Activated T-helper 1 cell treated with anti-CD3 and anti-CD28 coated beads, Interleukin-12 subunit alpha, Interleukin-12 subunit beta, Interleukin-2, Interleukin-4 antibody, amounts not matched to agents 30 ng/mL and 10 ng/mL and 1 ng/mL, durations not matched to agents 14 hours and 24 hours and 36 hours (primary cell): ENCODE measurements around the gene TAF4. TPM values are rescaled to one million over a fixed set of nuclear protein-coding genes. Genes with fewer than 3 reads are reported as not detected.
"Not testable (repeated sequence)": the region's sequence is repeated elsewhere in the genome, so short reads cannot be mapped to it uniquely, and the experiment has no call there.

Experiments
- DNase-seq: peaks from one replicate; pipeline ENCODE4 v3.0.0; 2021; ENCODE audit warnings: low spot score
- H3K27ac Mint-ChIP-seq: one replicate; pipeline ENCODE4 v1.8.0; 2021; ENCODE audit warnings: mild to moderate bottlenecking, mixed read lengths
- H3K27me3 Mint-ChIP-seq: one replicate; pipeline ENCODE4 v1.8.0; 2022; ENCODE audit warnings: mild to moderate bottlenecking, moderate library complexity, mixed read lengths; ENCODE audit not compliant: insufficient read depth
- H3K36me3 Mint-ChIP-seq: one replicate; pipeline ENCODE4 v1.8.0; 2021; ENCODE audit warnings: low read depth, mixed read lengths
- H3K4me1 Mint-ChIP-seq: one replicate; pipeline ENCODE4 v1.8.0; 2021; ENCODE audit warnings: low read depth, mixed read lengths
- H3K4me3 Mint-ChIP-seq: one replicate; pipeline ENCODE4 v1.8.0; 2021; ENCODE audit warnings: mild to moderate bottlenecking, moderate library complexity, mixed read lengths
- H3K9me3 Mint-ChIP-seq: one replicate; pipeline ENCODE4 v1.8.0; 2021; ENCODE audit warnings: mixed read lengths
- intact Hi-C: fragments of 100-400 bp; cut with micrococcal nuclease; formaldehyde crosslinking; loops from one replicate; pipeline ENCODE4 v1.15.1; 2024
- total RNA-seq: library from RNA; stranded (reverse); gene quantifications from 2 replicates; pipeline ENCODE4 v1.2.3, GENCODE V29; 2022

Gene TAF4
- total RNA-seq, 1 donor from 2014 or later, result 28.3 TPM

GRCh38 chr20:62060631-62061541, 4.8 kb downstream of the TAF4 start:
- no peak overlapping the region for H3K27ac Mint-ChIP-seq
- no peak for DNase-seq
- no peaks in the 10 kb centered on the region for H3K27me3 Mint-ChIP-seq
- intact Hi-C loops, result loop anchor here (10.0 kb wide), 2 partner anchors 734 to 864 kb away; partner anchors contain the start of genes DIDO1 and MRGBP
- peaks cover 5% of the 10 kb centered on the region for H3K36me3 Mint-ChIP-seq
- no peaks in the 10 kb centered on the region for H3K9me3 Mint-ChIP-seq
- peaks cover 28% of the 10 kb centered on the region for H3K4me1 Mint-ChIP-seq
- no peak overlapping the region for H3K4me3 Mint-ChIP-seq

- Mint-ChIP-seq H3K36me3 (peaks cover 5% of the 10 kb centered on the region), H3K4me1 (peaks cover 28% of the 10 kb centered on the region), H3K4me3 (no peak overlapping the region), H3K27ac (no peak overlapping the region), H3K9me3 (no peaks in the 10 kb centered on the region), H3K27me3 (no peaks in the 10 kb centered on the region)
- DNase-seq, result no peak
- intact Hi-C loops, result loop anchor here (10.0 kb wide), 2 partner anchors 735 to 865 kb away; partner anchors contain the start of genes DIDO1 and MRGBP
Measured at GRCh38 chr20:62059920-62060630, 5.6 kb downstream of the TAF4 start.

- Mint-ChIP-seq H3K4me3 (no peak overlapping the region), H3K27ac (no peak overlapping the region), H3K27me3 (no peaks in the 10 kb centered on the region), H3K9me3 (no peaks in the 10 kb centered on the region), H3K4me1 (peaks cover 28% of the 10 kb centered on the region), H3K36me3 (peaks cover 9% of the 10 kb centered on the region)
- intact Hi-C loops, result no loop called here
- no peak for DNase-seq
Measured at GRCh38 chr20:62059401-62059800, 6.3 kb downstream of the TAF4 start.

GRCh38 chr20:62058941-62059340, 6.7 kb downstream of the TAF4 start:
- Mint-ChIP-seq H3K4me1 (peaks cover 28% of the 10 kb centered on the region), H3K27me3 (no peaks in the 10 kb centered on the region), H3K4me3 (no peak overlapping the region), H3K9me3 (no peaks in the 10 kb centered on the region), H3K27ac (no peak overlapping the region), H3K36me3 (peaks cover 10% of the 10 kb centered on the region)
- no peak for DNase-seq
- intact Hi-C loops, result no loop called here

- intact Hi-C loops, result no loop called here
- Mint-ChIP-seq H3K36me3 (peaks cover 5% of the 10 kb centered on the region), H3K9me3 (no peaks in the 10 kb centered on the region), H3K27me3 (no peaks in the 10 kb centered on the region), H3K4me1 (peaks cover 21% of the 10 kb centered on the region), H3K27ac (no peak overlapping the region), H3K4me3 (no peak overlapping the region)
- no peak for DNase-seq
Measured at GRCh38 chr20:62056975-62057374, 8.7 kb downstream of the TAF4 start.

GRCh38 chr20:62056377-62056776, 9.3 kb downstream of the TAF4 start:
- intact Hi-C loops, result no loop called here

GRCh38 chr20:62055862-62056115, 9.9 kb downstream of the TAF4 start:
- H3K27ac Mint-ChIP-seq, H3K9me3 Mint-ChIP-seq, intact Hi-C loops, H3K27me3 Mint-ChIP-seq, H3K4me3 Mint-ChIP-seq, H3K36me3 Mint-ChIP-seq, DNase-seq: not testable (repeated sequence)
- H3K4me1 Mint-ChIP-seq, result peaks cover 13% of the 10 kb centered on the region

More at GRCh38 chr20:62056377-62056776, 9.3 kb downstream of the TAF4 start:
- Mint-ChIP-seq H3K36me3 (peaks cover 5% of the 10 kb centered on the region), H3K4me3 (no peak overlapping the region), H3K9me3 (no peaks in the 10 kb centered on the region), H3K27ac (no peak overlapping the region), H3K4me1 (peaks cover 19% of the 10 kb centered on the region), H3K27me3 (no peaks in the 10 kb centered on the region)
- DNase-seq, result no peak

GRCh38 chr20:62055106-62055861, 10.4 kb downstream of the TAF4 start:
- Mint-ChIP-seq H3K27ac (no peak overlapping the region), H3K4me3 (no peak overlapping the region), H3K27me3 (no peaks in the 10 kb centered on the region), H3K36me3 (peaks cover 5% of the 10 kb centered on the region), H3K9me3 (no peaks in the 10 kb centered on the region), H3K4me1 (peaks cover 14% of the 10 kb centered on the region)
- intact Hi-C loops, result no loop called here
- DNase-seq, result no peak

GRCh38 chr20:62054451-62054953, 11.2 kb downstream of the TAF4 start:
- H3K27me3 Mint-ChIP-seq, result no peaks in the 10 kb centered on the region
- H3K27ac Mint-ChIP-seq, result no peak overlapping the region
- no peak overlapping the region for H3K4me3 Mint-ChIP-seq
- no peaks in the 10 kb centered on the region for H3K9me3 Mint-ChIP-seq
- H3K36me3 Mint-ChIP-seq, result peaks cover 5% of the 10 kb centered on the region
- intact Hi-C loops, result no loop called here
- DNase-seq, result no peak
- peaks cover 17% of the 10 kb centered on the region for H3K4me1 Mint-ChIP-seq

GRCh38 chr20:62053465-62054196, 12.1 kb downstream of the TAF4 start:
- H3K4me3 Mint-ChIP-seq, result no peak overlapping the region
- peaks cover 17% of the 10 kb centered on the region for H3K4me1 Mint-ChIP-seq
- H3K36me3 Mint-ChIP-seq, result peaks cover 5% of the 10 kb centered on the region
- H3K9me3 Mint-ChIP-seq, result no peaks in the 10 kb centered on the region
- H3K27ac Mint-ChIP-seq, result no peak overlapping the region
- H3K27me3 Mint-ChIP-seq, result no peaks in the 10 kb centered on the region
- intact Hi-C loops, result no loop called here
- no peak for DNase-seq

GRCh38 chr20:62052842-62053464, 12.7 kb downstream of the TAF4 start:
- no peak for DNase-seq
- H3K9me3 Mint-ChIP-seq, result no peaks in the 10 kb centered on the region
- H3K27ac Mint-ChIP-seq, result no peak overlapping the region
- intact Hi-C loops, result no loop called here
- peaks cover 5% of the 10 kb centered on the region for H3K36me3 Mint-ChIP-seq
- no peak overlapping the region for H3K4me3 Mint-ChIP-seq
- peaks cover 17% of the 10 kb centered on the region for H3K4me1 Mint-ChIP-seq
- no peaks in the 10 kb centered on the region for H3K27me3 Mint-ChIP-seq

- Mint-ChIP-seq H3K27ac (peak overlapping the region; percentile 40), H3K27me3 (no peaks in the 10 kb centered on the region), H3K4me3 (no peak overlapping the region), H3K36me3 (peaks cover 5% of the 10 kb centered on the region), H3K4me1 (peaks cover 17% of the 10 kb centered on the region), H3K9me3 (no peaks in the 10 kb centered on the region)
- intact Hi-C loops, result no loop called here
- DNase-seq, result no peak
Measured at GRCh38 chr20:62052336-62052841, 13.3 kb downstream of the TAF4 start.
